Stimulated activated effector memory CD8-positive, alpha-beta T cell treated with anti-CD3 and anti-CD28 coated beads, Interleukin-12 subunit alpha, Interleukin-12 subunit beta, amount 100 ng/mL, for 72 hours (primary cell): ENCODE data around the gene SLC12A8.

Source experiments
- ATAC-seq: fragments of 150-1000 bp; cut with Tn5 transposase; 2 replicates; pipeline ENCODE4 v1.10.0; 2021
- DNase-seq, 2 donors: peaks; one replicate each; pipeline ENCODE4 v3.0.0; 2021 to 2022; ENCODE audit warnings: low spot score in 2 of 2
- H3K27ac Mint-ChIP-seq: one replicate; pipeline ENCODE4 v1.8.0; 2022; ENCODE audit warnings: mild to moderate bottlenecking, mixed read lengths
- H3K36me3 Mint-ChIP-seq: one replicate; pipeline ENCODE4 v1.8.0; 2022; ENCODE audit warnings: mild to moderate bottlenecking, mixed read lengths
- H3K4me1 Mint-ChIP-seq: one replicate; pipeline ENCODE4 v1.8.0; 2022; ENCODE audit warnings: mixed read lengths
- H3K4me3 Mint-ChIP-seq: one replicate; pipeline ENCODE4 v1.8.0; 2022; ENCODE audit warnings: mild to moderate bottlenecking, mixed read lengths
- H3K9me3 Mint-ChIP-seq: one replicate; pipeline ENCODE4 v1.8.0; 2022; ENCODE audit warnings: mixed read lengths

The SLC12A8 gene

GRCh38 chr3:125229707-125230106 lies 17.2 kb upstream of the SLC12A8 start:
- H3K36me3 Mint-ChIP-seq: peaks cover 42% of the 10 kb centered on the region
- H3K9me3 Mint-ChIP-seq: no peaks in the 10 kb centered on the region
- H3K4me3 Mint-ChIP-seq: no peak overlapping the region
- DNase-seq: no peak
- H3K27ac Mint-ChIP-seq: no peak overlapping the region
- no peak for ATAC-seq
- H3K4me1 Mint-ChIP-seq: peaks cover 18% of the 10 kb centered on the region

- Mint-ChIP-seq H3K4me1 (peaks cover 18% of the 10 kb centered on the region), H3K4me3 (no peak overlapping the region), H3K9me3 (no peaks in the 10 kb centered on the region), H3K27ac (no peak overlapping the region), H3K36me3 (peaks cover 42% of the 10 kb centered on the region)
- ATAC-seq: no peak
- DNase-seq: no peak
These were observed 16.6 kb upstream of the SLC12A8 start for GRCh38 chr3:125229168-125229567.

GRCh38 chr3:125221831-125222230 lies 9.3 kb upstream of the SLC12A8 start:
- Mint-ChIP-seq H3K4me1 (peaks cover 19% of the 10 kb centered on the region), H3K27ac (peak overlapping the region; percentile 17), H3K36me3 (peaks cover 5% of the 10 kb centered on the region), H3K9me3 (no peaks in the 10 kb centered on the region), H3K4me3 (no peak overlapping the region)
- ATAC-seq (no peak), DNase-seq (no peak)

- ATAC-seq (peak; percentile 64), DNase-seq (no peak)
- Mint-ChIP-seq H3K4me1 (peaks cover 19% of the 10 kb centered on the region), H3K36me3 (peaks cover 5% of the 10 kb centered on the region), H3K9me3 (no peaks in the 10 kb centered on the region), H3K27ac (peak overlapping the region; percentile 17), H3K4me3 (no peak overlapping the region)
These were observed 8.3 kb upstream of the SLC12A8 start for GRCh38 chr3:125220727-125221429.

GRCh38 chr3:125220183-125220582 lies 7.6 kb upstream of the SLC12A8 start:
- Mint-ChIP-seq H3K36me3 (peaks cover 5% of the 10 kb centered on the region), H3K27ac (no peak overlapping the region), H3K4me1 (peaks cover 22% of the 10 kb centered on the region), H3K4me3 (no peak overlapping the region), H3K9me3 (no peaks in the 10 kb centered on the region)
- DNase-seq (no peak), ATAC-seq (no peak)

GRCh38 chr3:125219261-125219701 lies 6.7 kb upstream of the SLC12A8 start:
- ATAC-seq (no peak), DNase-seq (no peak)
- Mint-ChIP-seq H3K27ac (no peak overlapping the region), H3K4me1 (peaks cover 31% of the 10 kb centered on the region), H3K9me3 (no peaks in the 10 kb centered on the region), H3K36me3 (peaks cover 5% of the 10 kb centered on the region), H3K4me3 (no peak overlapping the region)

- Mint-ChIP-seq H3K36me3 (peaks cover 5% of the 10 kb centered on the region), H3K27ac (peak overlapping the region; percentile 4), H3K4me3 (no peak overlapping the region), H3K9me3 (no peaks in the 10 kb centered on the region), H3K4me1 (peaks cover 27% of the 10 kb centered on the region)
- peak in 1 of 2 donors; percentile 38 for DNase-seq
- peak; percentile 96 for ATAC-seq
These were observed 2.2 kb upstream of the SLC12A8 start for GRCh38 chr3:125214738-125215137.

- ATAC-seq (no peak), DNase-seq (peak in 1 of 2 donors; percentile 43)
- Mint-ChIP-seq H3K36me3 (peaks cover 5% of the 10 kb centered on the region), H3K4me3 (no peak overlapping the region), H3K9me3 (no peaks in the 10 kb centered on the region), H3K4me1 (peaks cover 31% of the 10 kb centered on the region), H3K27ac (no peak overlapping the region)
These were observed 1.5 kb upstream of the SLC12A8 start for GRCh38 chr3:125213946-125214542.

- ATAC-seq (no peak), DNase-seq (no peak)
- Mint-ChIP-seq H3K4me1 (peaks cover 31% of the 10 kb centered on the region), H3K27ac (no peak overlapping the region), H3K9me3 (no peaks in the 10 kb centered on the region), H3K4me3 (no peak overlapping the region), H3K36me3 (peaks cover 5% of the 10 kb centered on the region)
These were observed 812 bp upstream of the SLC12A8 start for GRCh38 chr3:125213364-125213755.

GRCh38 chr3:125212091-125212508 lies 448 bp downstream of the SLC12A8 start:
- DNase-seq (peak in 1 of 2 donors; percentile 40), ATAC-seq (no peak)
- no peaks in the 10 kb centered on the region for H3K9me3 Mint-ChIP-seq
- no peak overlapping the region for H3K27ac Mint-ChIP-seq
- H3K4me3 Mint-ChIP-seq: peak overlapping the region; percentile 52
- peaks cover 31% of the 10 kb centered on the region for H3K4me1 Mint-ChIP-seq
- H3K36me3 Mint-ChIP-seq: no peaks in the 10 kb centered on the region

GRCh38 chr3:125211523-125212090 lies 941 bp downstream of the SLC12A8 start:
- H3K9me3 Mint-ChIP-seq: no peaks in the 10 kb centered on the region
- no peaks in the 10 kb centered on the region for H3K36me3 Mint-ChIP-seq
- DNase-seq (peak in 1 of 2 donors; percentile 47), ATAC-seq (no peak)
- no peak overlapping the region for H3K27ac Mint-ChIP-seq
- peaks cover 31% of the 10 kb centered on the region for H3K4me1 Mint-ChIP-seq
- H3K4me3 Mint-ChIP-seq: peak overlapping the region; percentile 52

- H3K4me3 Mint-ChIP-seq: no peak overlapping the region
- H3K9me3 Mint-ChIP-seq: no peaks in the 10 kb centered on the region
These were observed 4.5 kb downstream of the SLC12A8 start for GRCh38 chr3:125207949-125208568.

GRCh38 chr3:125207507-125207906 lies 5.0 kb downstream of the SLC12A8 start:
- no peak overlapping the region for H3K4me3 Mint-ChIP-seq
- no peaks in the 10 kb centered on the region for H3K9me3 Mint-ChIP-seq
- peaks cover 23% of the 10 kb centered on the region for H3K4me1 Mint-ChIP-seq
- H3K27ac Mint-ChIP-seq: no peak overlapping the region
- ATAC-seq: no peak
- H3K36me3 Mint-ChIP-seq: no peaks in the 10 kb centered on the region
- DNase-seq: no peak

More at GRCh38 chr3:125207949-125208568, 4.5 kb downstream of the SLC12A8 start:
- DNase-seq: no peak
- Mint-ChIP-seq H3K4me1 (peaks cover 23% of the 10 kb centered on the region), H3K27ac (no peak overlapping the region), H3K36me3 (no peaks in the 10 kb centered on the region)
- no peak for ATAC-seq

- ATAC-seq (no peak), DNase-seq (peak in 1 of 2 donors; percentile 39)
- Mint-ChIP-seq H3K27ac (no peak overlapping the region), H3K4me3 (no peak overlapping the region), H3K4me1 (peaks cover 23% of the 10 kb centered on the region), H3K9me3 (no peaks in the 10 kb centered on the region), H3K36me3 (no peaks in the 10 kb centered on the region)
These were observed 5.6 kb downstream of the SLC12A8 start for GRCh38 chr3:125206934-125207333.

- Mint-ChIP-seq H3K36me3 (no peaks in the 10 kb centered on the region), H3K4me1 (peaks cover 13% of the 10 kb centered on the region), H3K9me3 (no peaks in the 10 kb centered on the region), H3K27ac (no peak overlapping the region), H3K4me3 (no peak overlapping the region)
- ATAC-seq (no peak), DNase-seq (no peak)
These were observed 8.8 kb downstream of the SLC12A8 start for GRCh38 chr3:125203731-125204130.
